Esophagus muscularis mucosa (tissue), 4 donors: Measurements from ENCODE around the gene CDH26. TPM values are rescaled to one million over a fixed set of nuclear protein-coding genes. Genes with fewer than 3 reads are reported as not detected.

Experiments used
- DNase-seq: peaks from one replicate; pipeline ENCODE4 v3.0.0-alpha.2; 2017; ENCODE audit errors: extremely low spot score
- H3K27ac ChIP-seq, 4 donors: fragments of 200-600 bp; sonication (generic); replicated peaks in 1 of 4; 1 replicate in 3 of 4; 2 replicates in 1 of 4; pipeline ENCODE4 v1.5.1; 2016 to 2019; ENCODE audit warnings: mild to moderate bottlenecking in 1 of 4
- H3K27me3 ChIP-seq, 4 donors: fragments of 200-600 bp; sonication (generic); one replicate each; pipeline versions ENCODE4 v1.5.1 to v1.6.0; 2016 to 2019
- H3K36me3 ChIP-seq, 4 donors: fragments of 200-600 bp; sonication (generic); one replicate each; pipeline ENCODE4 v1.5.1; 2016 to 2019
- H3K4me1 ChIP-seq, 4 donors: fragments of 200-600 bp; sonication (generic); one replicate each; pipeline ENCODE4 v1.5.1; 2016 to 2019
- H3K4me3 ChIP-seq, 4 donors: fragments of 200-600 bp; sonication (generic); 1 replicate in 2 of 4; 2 replicates in 2 of 4; pipeline ENCODE4 v1.5.1; 2016 to 2019; ENCODE audit warnings: mild to moderate bottlenecking in 4 of 4, moderate library complexity in 1 of 4
- H3K9me3 ChIP-seq, 4 donors: fragments of 200-600 bp; sonication (generic); 1 replicate in 3 of 4; 2 replicates in 1 of 4; pipeline ENCODE4 v1.5.1; 2016 to 2019
- EP300 ChIP-seq: sonication (generic); formaldehyde crosslinking; IDR thresholded peaks from one replicate; pipeline ENCODE4 v1.6.1; 2017; ENCODE audit warnings: antibody characterized with exemption
- POLR2A ChIP-seq: fragments of 450-650 bp; IDR thresholded peaks from one replicate; pipeline ENCODE4 v1.6.1; 2017; ENCODE audit warnings: antibody characterized with exemption, moderate library complexity, mild to moderate bottlenecking, low read depth
- POLR2AphosphoS5 ChIP-seq, 2 donors: sonication (generic); formaldehyde crosslinking; IDR thresholded peaks; one replicate each; pipeline ENCODE4 v1.6.1; 2017; ENCODE audit warnings: antibody characterized with exemption in 2 of 2
- WGBS: methylation state at CpG from one replicate; pipeline ENCODE4 v1.1.5; 2018; 5-methylcytosine and 5-hydroxymethylcytosine counted together
- intact Hi-C: fragments of 100-400 bp; cut with DNase I; formaldehyde crosslinking; loops from one replicate; pipeline ENCODE4 v1.15.1; 2023
- total RNA-seq, 4 donors: library from RNA; depleted of rRNA; stranded (reverse); fragments of >200 nt; gene quantifications; one replicate each; pipeline versions ENCODE4 v1.1.0 to v1.2.1, GENCODE V29; 2016
- TF ChIP-seq, protein P1 (sequence below), 3 experiments: fragments of 200-600 bp in 2 of 3; fragments of 450-650 bp in 1 of 3; sonication (generic) in 2 of 3; IDR thresholded peaks; one replicate each; pipeline ENCODE4 v1.5.1; 2017 to 2019; ENCODE audit warnings: antibody characterized with exemption in 3 of 3, mild to moderate bottlenecking in 2 of 3, moderate library complexity in 1 of 3

CDH26 gene
- total RNA-seq, 4 donors from 2014 or later = 0.39 to 1.3 (median 0.82) TPM

DNA sequence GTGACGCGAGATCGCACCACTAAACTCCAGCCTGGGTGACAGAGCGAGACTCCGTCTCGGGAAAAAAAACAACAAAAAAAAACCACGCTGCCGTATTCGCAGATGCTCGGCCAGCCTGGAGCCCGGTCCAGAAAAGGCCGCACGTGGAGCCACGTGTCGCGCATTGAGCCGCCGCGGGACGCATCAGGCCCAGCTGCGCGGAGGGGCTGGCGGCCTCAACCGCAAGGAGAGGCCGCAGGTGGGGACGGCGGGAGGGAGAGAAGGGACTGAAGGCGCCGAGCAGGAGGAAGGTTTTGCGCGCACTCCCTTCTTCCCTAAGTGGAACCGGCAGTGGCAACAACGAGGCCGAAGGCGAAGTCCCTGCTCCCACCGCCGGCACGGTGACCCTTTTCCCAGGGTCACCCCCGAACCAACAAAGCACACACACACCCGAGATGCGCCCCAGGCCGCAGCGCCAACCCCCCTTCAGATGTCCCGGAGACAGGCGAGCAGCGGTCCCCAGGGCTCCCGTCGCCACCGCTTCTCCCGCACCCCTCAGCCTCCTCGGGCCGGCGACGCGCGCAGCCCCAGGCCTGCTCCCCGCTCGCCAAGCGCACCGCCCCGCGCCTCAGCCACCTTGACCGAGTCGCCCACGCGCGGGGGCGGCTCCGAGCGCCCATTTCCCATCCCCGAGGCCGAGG is 25.5 kb upstream of the CDH26 start:
- no peaks in the 10 kb centered on the region for H3K27me3 ChIP-seq
- DNase-seq = no peak

DNA sequence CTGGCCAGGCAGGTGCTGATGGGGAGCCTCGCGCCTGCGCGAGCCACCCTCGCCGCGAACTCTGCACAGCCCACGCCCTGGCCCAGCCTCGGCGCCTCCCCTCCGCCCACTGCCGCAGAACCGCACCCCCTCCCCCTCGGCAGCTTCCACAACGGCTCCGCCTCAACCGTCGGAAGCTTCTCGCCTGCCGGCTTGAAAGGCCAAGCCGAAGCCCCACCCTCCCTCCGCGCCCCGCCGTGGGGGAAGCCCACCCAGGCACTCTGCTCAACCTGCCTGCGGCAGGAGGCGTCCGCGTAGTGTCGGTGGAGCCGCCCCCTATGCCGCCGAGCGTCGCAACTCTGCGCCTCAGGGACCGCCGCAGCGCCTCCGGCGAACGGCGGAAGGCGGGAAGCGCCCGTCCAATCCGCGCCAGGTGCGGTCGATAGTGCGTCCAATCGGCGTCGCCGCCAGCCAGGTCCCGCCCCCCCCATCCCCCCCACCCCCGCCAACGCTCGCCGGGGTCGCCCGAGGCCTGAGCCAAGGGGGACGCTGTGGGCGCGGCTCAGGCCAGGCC is 24.9 kb upstream of the CDH26 start, which contains the start of gene SYCP2:
SYCP2 (minus strand) TSS at position 342 of the 553 bp plus-strand sequence. CDS start 11,224 bp downstream, outside the sequence.
- Histone ChIP-seq H3K36me3 (peaks cover 0 to 4% (median 0%) of the 10 kb centered on the region in 4 donors), H3K27ac (peak within 1 kb of the TSS; percentile 74 to 88 (median 80)), H3K9me3 (no peaks in the 10 kb centered on the region), H3K27me3 (no peaks in the 10 kb centered on the region), H3K4me1 (peaks cover 21 to 42% (median 32%) of the 10 kb centered on the region in 4 donors), H3K4me3 (peak within 1 kb of the TSS; percentile 64 to 89 (median 78))
- intact Hi-C loops = no loop called here
- no peak for DNase-seq
- TF ChIP-seq POLR2A (no peak), EP300 (no peak), POLR2AphosphoS5 (IDR thresholded peaks at IDR 0.05) (peak in 1 of 2 donors; percentile 4)
- TF ChIP-seq, protein P1, sequence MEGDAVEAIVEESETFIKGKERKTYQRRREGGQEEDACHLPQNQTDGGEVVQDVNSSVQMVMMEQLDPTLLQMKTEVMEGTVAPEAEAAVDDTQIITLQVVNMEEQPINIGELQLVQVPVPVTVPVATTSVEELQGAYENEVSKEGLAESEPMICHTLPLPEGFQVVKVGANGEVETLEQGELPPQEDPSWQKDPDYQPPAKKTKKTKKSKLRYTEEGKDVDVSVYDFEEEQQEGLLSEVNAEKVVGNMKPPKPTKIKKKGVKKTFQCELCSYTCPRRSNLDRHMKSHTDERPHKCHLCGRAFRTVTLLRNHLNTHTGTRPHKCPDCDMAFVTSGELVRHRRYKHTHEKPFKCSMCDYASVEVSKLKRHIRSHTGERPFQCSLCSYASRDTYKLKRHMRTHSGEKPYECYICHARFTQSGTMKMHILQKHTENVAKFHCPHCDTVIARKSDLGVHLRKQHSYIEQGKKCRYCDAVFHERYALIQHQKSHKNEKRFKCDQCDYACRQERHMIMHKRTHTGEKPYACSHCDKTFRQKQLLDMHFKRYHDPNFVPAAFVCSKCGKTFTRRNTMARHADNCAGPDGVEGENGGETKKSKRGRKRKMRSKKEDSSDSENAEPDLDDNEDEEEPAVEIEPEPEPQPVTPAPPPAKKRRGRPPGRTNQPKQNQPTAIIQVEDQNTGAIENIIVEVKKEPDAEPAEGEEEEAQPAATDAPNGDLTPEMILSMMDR (IDR thresholded peaks at IDR 0.05) = no peak
- 46% methylated on average over 11 of the region's 65 CpGs for WGBS

More for the DNA sequence above, 25.5 kb upstream of the CDH26 start:
- intact Hi-C loops = no loop called here
- H3K4me3 ChIP-seq = peak overlapping the region; percentile 64 to 89 (median 78)
- TF ChIP-seq, protein P1 (IDR thresholded peaks at IDR 0.05) = no peak
- no peak for TF ChIP-seq POLR2A
- TF ChIP-seq EP300 = no peak
- TF ChIP-seq POLR2AphosphoS5 (IDR thresholded peaks at IDR 0.05) = no peak
- no peaks in the 10 kb centered on the region for H3K9me3 ChIP-seq
- H3K4me1 ChIP-seq = peaks cover 18 to 36% (median 26%) of the 10 kb centered on the region in 4 donors
- peaks cover 0 to 4% (median 0%) of the 10 kb centered on the region in 4 donors for H3K36me3 ChIP-seq
- H3K27ac ChIP-seq = peak overlapping the region in 1 of 4 donors; percentile 81
- 84% methylated on average over 53 of the region's 72 CpGs for WGBS

DNA sequence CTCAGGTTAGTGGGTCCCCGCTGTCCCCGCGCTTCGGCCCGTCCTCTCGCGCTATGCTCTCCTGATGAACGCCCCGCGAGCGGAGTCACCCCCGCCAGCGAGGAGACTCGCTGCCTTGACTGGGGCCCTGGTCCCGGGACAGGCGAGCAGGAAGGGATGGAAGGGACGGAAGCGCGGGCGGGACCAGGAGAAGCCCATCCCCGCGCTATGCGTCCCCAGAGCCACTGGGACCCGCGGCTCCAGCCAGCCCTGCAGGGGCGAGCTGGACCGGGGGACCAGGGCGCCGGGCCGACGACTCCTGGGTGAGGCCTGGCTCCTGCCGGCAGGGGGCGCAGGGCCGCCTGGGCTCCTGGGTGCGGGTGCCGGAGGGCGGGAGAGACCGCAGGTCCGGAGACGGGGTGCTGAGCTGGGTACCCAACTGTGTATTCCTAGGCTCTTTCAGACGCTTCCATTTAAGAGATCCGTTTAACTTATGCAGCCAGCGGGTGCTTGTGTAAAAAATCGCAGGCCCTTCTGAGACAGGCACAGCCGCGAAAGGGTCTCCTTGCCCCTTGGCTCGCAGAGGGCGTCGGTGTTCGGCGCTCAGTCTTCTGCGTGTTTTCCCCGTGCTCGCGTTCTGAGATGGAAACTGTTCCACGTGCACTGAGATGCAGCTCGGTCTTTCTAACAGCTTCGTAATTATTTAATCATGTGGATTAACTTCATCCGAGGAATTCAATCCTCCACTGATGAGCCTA is 24.2 kb upstream of the CDH26 start:
- intact Hi-C loops = no loop called here
- WGBS = 5% methylated on average over 17 of the region's 59 CpGs
- H3K4me1 ChIP-seq = peaks cover 27 to 49% (median 39%) of the 10 kb centered on the region in 4 donors
- TF ChIP-seq POLR2AphosphoS5 (IDR thresholded peaks at IDR 0.05) = peak; percentile 22 to 53
- TF ChIP-seq, protein P1 (IDR thresholded peaks at IDR 0.05) = peak in 2 of 3 experiments; percentile 87 to 96
- no peak for TF ChIP-seq POLR2A
- H3K4me3 ChIP-seq = peak overlapping the region; percentile 64 to 89 (median 78)
- DNase-seq = no peak
- H3K27ac ChIP-seq = peak overlapping the region; percentile 74 to 88 (median 80)
- H3K36me3 ChIP-seq = peaks cover 0 to 4% (median 0%) of the 10 kb centered on the region in 4 donors
- H3K27me3 ChIP-seq = no peaks in the 10 kb centered on the region
- no peaks in the 10 kb centered on the region for H3K9me3 ChIP-seq

DNA sequence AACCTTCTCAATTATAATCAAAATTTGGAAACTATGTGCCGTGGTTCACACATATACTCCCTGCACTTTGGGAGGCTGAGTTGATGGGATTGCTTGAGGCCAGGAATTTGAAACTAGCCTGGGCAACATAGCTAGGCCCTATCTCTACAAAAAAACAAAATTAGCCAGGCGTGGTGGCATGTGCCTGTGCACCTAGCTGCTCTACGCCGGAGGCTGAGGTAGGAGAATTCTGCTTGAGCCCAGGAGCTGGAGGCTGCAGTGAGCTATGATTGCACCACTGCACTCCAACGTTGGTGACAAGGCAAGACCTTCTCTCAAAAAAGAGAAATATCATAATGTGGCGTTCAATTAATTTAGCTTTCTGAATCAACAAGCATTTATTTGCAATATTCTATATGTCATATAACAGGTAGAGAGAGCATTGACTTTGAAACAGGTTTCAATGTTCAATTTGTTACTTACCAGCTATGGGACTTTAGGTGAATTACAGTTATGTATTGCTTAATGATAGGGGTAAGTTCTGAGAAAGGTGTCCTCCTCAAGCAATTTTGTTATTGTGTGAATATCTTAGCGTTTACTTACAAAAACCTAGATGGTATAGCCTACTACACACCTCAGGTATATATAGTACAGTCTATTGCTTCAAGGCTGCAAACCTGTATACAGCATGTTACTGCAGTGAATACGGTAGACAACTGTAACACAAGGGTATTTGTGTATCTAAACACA is 22.6 kb upstream of the CDH26 start:
- Histone ChIP-seq H3K36me3 (peaks cover 0 to 4% (median 0%) of the 10 kb centered on the region in 4 donors), H3K9me3 (no peaks in the 10 kb centered on the region), H3K27me3 (no peaks in the 10 kb centered on the region), H3K4me3 (no peak overlapping the region), H3K27ac (no peak overlapping the region), H3K4me1 (peaks cover 31 to 54% (median 44%) of the 10 kb centered on the region in 4 donors)
- intact Hi-C loops = no loop called here
- WGBS = 92% methylated on average over 8 of the region's 8 CpGs
- TF ChIP-seq, protein P1 (IDR thresholded peaks at IDR 0.05) = no peak
- TF ChIP-seq EP300 = no peak
- no peak for TF ChIP-seq POLR2A
- TF ChIP-seq POLR2AphosphoS5 (IDR thresholded peaks at IDR 0.05) = no peak
- DNase-seq = no peak
